IMR-90 (cell line): Measurements from ENCODE around the gene VWA8. TPM values are rescaled to one million over a fixed set of nuclear protein-coding genes. Genes with fewer than 3 reads are reported as not detected.
"Not testable (repeated sequence)": the region's sequence is repeated elsewhere in the genome, so short reads cannot be mapped to it uniquely, and the experiment has no call there.

ENCODE experiments used
- ATAC-seq: fragments of 200-7000 bp; cut with Tn5 transposase; 2 replicates; pipeline ENCODE4 v1.9.1; 2020; ENCODE audit warnings: low read depth, mild to moderate bottlenecking, moderate library complexity
- BruUV-seq: library from RNA; stranded (reverse); fragments of 400-500 nt; replicated peaks from 2 replicates; lab custom pipeline; 2021; lab: Mats Ljungman, UMichigan
- CTCF ChIA-PET: fragments of 300-600 bp; formaldehyde crosslinking; extraction: SDS; loops from one replicate; lab custom pipeline; 2021; ENCODE audit warnings: antibody characterized with exemption; lab: Yijun Ruan, JAX
- POLR2A ChIA-PET: fragments of 300-600 bp; sonication (Branson Sonifier 250); formaldehyde crosslinking; loops from one replicate; lab custom pipeline; 2022; ENCODE audit warnings: antibody characterized with exemption; ENCODE audit not compliant: unreplicated experiment; lab: Charles Lee
- DNase-seq: peaks from one replicate; pipeline ENCODE4 v3.0.0; 2013
- H2AFZ ChIP-seq: replicated peaks from 2 replicates; pipeline ENCODE3; 2013; ENCODE audit warnings: low read length, mild to moderate bottlenecking; ENCODE audit not compliant: poor library complexity
- H2AK5ac ChIP-seq: 2 replicates; pipeline ENCODE4 v1.6.1; 2013; ENCODE audit warnings: low read depth, low read length, inconsistent platforms
- H2AK9ac ChIP-seq: replicated peaks from 2 replicates; pipeline ENCODE3; 2013; ENCODE audit warnings: mild to moderate bottlenecking, low read depth, low read length, moderate library complexity; ENCODE audit not compliant: poor library complexity
- H2BK120ac ChIP-seq: 2 replicates; pipeline ENCODE4 v1.6.1; 2013; ENCODE audit warnings: low read depth, low read length, inconsistent platforms
- H2BK15ac ChIP-seq: 3 replicates; pipeline ENCODE4 v1.6.1; 2013; ENCODE audit warnings: low read depth, low read length, inconsistent platforms
- H2BK20ac ChIP-seq: 2 replicates; pipeline ENCODE4 v1.6.1; 2013; ENCODE audit warnings: low read depth, mild to moderate bottlenecking, inconsistent platforms, low read length, moderate library complexity
- H2BK5ac ChIP-seq: 2 replicates; pipeline ENCODE4 v1.6.1; 2013; ENCODE audit warnings: mild to moderate bottlenecking, low read depth, low read length, inconsistent platforms; ENCODE audit not compliant: poor library complexity, severe bottlenecking
- H3K14ac ChIP-seq: replicated peaks from 2 replicates; pipeline ENCODE4 v1.6.1; 2013; ENCODE audit warnings: low read depth, low read length, inconsistent platforms
- H3K18ac ChIP-seq: 2 replicates; pipeline ENCODE4 v1.6.1; 2013; ENCODE audit warnings: low read depth, low read length, control low read depth
- H3K23ac ChIP-seq: 2 replicates; pipeline ENCODE4 v1.6.1; 2013; ENCODE audit warnings: low read depth, low read length, inconsistent platforms
- H3K27ac ChIP-seq: 2 replicates; pipeline ENCODE4 v1.5.1; 2013; ENCODE audit warnings: mild to moderate bottlenecking, control low read depth, low read length; ENCODE audit not compliant: insufficient read depth
- H3K27me3 ChIP-seq: 2 replicates; pipeline ENCODE4 v1.6.1; 2013; ENCODE audit warnings: low read length; ENCODE audit not compliant: control insufficient read depth, insufficient read depth
- H3K36me3 ChIP-seq: 2 replicates; pipeline ENCODE4 v1.6.1; 2013; ENCODE audit warnings: low read length, mixed read lengths; ENCODE audit not compliant: control insufficient read depth, insufficient read depth
- H3K4ac ChIP-seq: 2 replicates; pipeline ENCODE4 v1.6.1; 2013; ENCODE audit warnings: low read depth, low read length, inconsistent platforms
- H3K4me1 ChIP-seq: 2 replicates; pipeline ENCODE4 v1.6.1; 2013; ENCODE audit warnings: low read length, mixed read lengths; ENCODE audit not compliant: control insufficient read depth, insufficient read depth
- H3K4me2 ChIP-seq: 2 replicates; pipeline ENCODE4 v1.6.1; 2013; ENCODE audit warnings: low read depth, mild to moderate bottlenecking, control low read depth, low read length, moderate library complexity
- H3K4me3 ChIP-seq: 2 replicates; pipeline ENCODE4 v1.5.1; 2013; ENCODE audit warnings: low read depth, mild to moderate bottlenecking, control low read depth, low read length, moderate library complexity; ENCODE audit not compliant: insufficient read depth
- H3K56ac ChIP-seq: 2 replicates; pipeline ENCODE4 v1.6.1; 2013; ENCODE audit warnings: low read length, inconsistent platforms; ENCODE audit not compliant: insufficient read depth; ENCODE audit errors: extremely low read depth
- H3K79me1 ChIP-seq, 2 experiments: 2 replicates each; pipeline ENCODE4 v1.6.1; 2013; ENCODE audit warnings: low read length in 2 of 2, inconsistent platforms in 1 of 2, low read depth in 1 of 2
- H3K9ac ChIP-seq: 2 replicates; pipeline ENCODE4 v1.6.1; 2013; ENCODE audit warnings: low read depth, low read length, control low read depth
- H3K9me1 ChIP-seq: 2 replicates; pipeline ENCODE4 v1.6.1; 2013; ENCODE audit warnings: low read length, inconsistent platforms; ENCODE audit not compliant: insufficient read depth
- H3K9me3 ChIP-seq: 2 replicates; pipeline ENCODE4 v1.6.1; 2013; ENCODE audit warnings: low read length; ENCODE audit not compliant: control insufficient read depth, insufficient read depth
- H4K20me1 ChIP-seq: 2 replicates; pipeline ENCODE4 v1.6.1; 2013; ENCODE audit warnings: low read length, inconsistent platforms; ENCODE audit not compliant: insufficient read depth
- H4K5ac ChIP-seq: 2 replicates; pipeline ENCODE4 v1.6.1; 2013; ENCODE audit warnings: mild to moderate bottlenecking, low read depth, low read length, control low read depth
- H4K8ac ChIP-seq, 2 experiments: 2 replicates each; pipeline ENCODE4 v1.6.1; 2013; ENCODE audit warnings: low read depth in 2 of 2, low read length in 2 of 2, control low read depth in 1 of 2, inconsistent platforms in 1 of 2
- H4K91ac ChIP-seq: 2 replicates; pipeline ENCODE4 v1.6.1; 2013; ENCODE audit warnings: low read depth, low read length, inconsistent platforms; ENCODE audit not compliant: insufficient read depth
- WGBS, 2 experiments: methylation state at CpG; one replicate each; pipeline versions ENCODE4 v1.1.5 to v1.1.7; 2013; ENCODE audit warnings: missing lambda C conversion rate in 2 of 2; ENCODE audit not compliant: insufficient read length in 1 of 2; ENCODE audit errors: extremely low coverage in 2 of 2; 5-methylcytosine and 5-hydroxymethylcytosine counted together
- dilution Hi-C: fragments of 300-500 bp; cut with HindIII; formaldehyde crosslinking; loops from one replicate; pipeline ENCODE4 v1.14.3; 2018; ENCODE audit warnings: low sequenced_read_pairs; ENCODE audit not compliant: unreplicated experiment
- in situ Hi-C: fragments of 300-500 bp; cut with MboI; formaldehyde crosslinking; loops from 3 replicates; pipeline ENCODE4 v1.14.3; 2019; ENCODE audit warnings: low sequenced_read_pairs, inconsistent platforms, mixed read lengths
- intact Hi-C: fragments of 100-400 bp; cut with micrococcal nuclease; formaldehyde crosslinking; loops from 2 replicates; pipeline ENCODE4 v1.10.0; 2022
- polyA plus RNA-seq, 3 experiments: library from polyadenylated mRNA; depleted of rRNA; stranded (reverse); fragments of >200 nt; gene quantifications; 2 replicates each; pipeline ENCODE4 v1.2.3, GENCODE V29; 2012; ENCODE audit warnings: low replicate concordance in 1 of 3
- total RNA-seq: library from RNA; depleted of rRNA; stranded (reverse); fragments of >200 nt; gene quantifications from 2 replicates; pipeline ENCODE4 v1.2.3, GENCODE V29; 2012

The VWA8 gene
- total and polyA plus RNA-seq, 2 of the 4 experiments (the other 2 are of a cell fraction), result 5.9 to 18.3 TPM

- H3K56ac ChIP-seq, in situ Hi-C loops, POLR2A ChIA-PET, H2AK9ac ChIP-seq, H3K23ac ChIP-seq, H3K36me3 ChIP-seq, DNase-seq, H4K20me1 ChIP-seq, H3K9me3 ChIP-seq, H3K4me2 ChIP-seq, H2BK15ac ChIP-seq, H3K4me3 ChIP-seq, H2AFZ ChIP-seq, dilution Hi-C loops, H3K27me3 ChIP-seq, H4K5ac ChIP-seq, intact Hi-C loops, H4K91ac ChIP-seq, ATAC-seq, BruUV-seq, CTCF ChIA-PET, H3K9ac ChIP-seq, H3K27ac ChIP-seq, H2AK5ac ChIP-seq, H3K4me1 ChIP-seq: not testable (repeated sequence)
- H3K79me1 ChIP-seq, result peaks cover 0 to 11% of the 10 kb centered on the region in 2 experiments; a peak in 1 of 4 replicates
- peak overlapping the region; percentile 72 for H3K14ac ChIP-seq
- peak overlapping the region; percentile 64; the same call in 1 of the 2 replicates for H2BK20ac ChIP-seq
- H3K18ac ChIP-seq, result peak overlapping the region; percentile 81; the same call in 1 of the 2 replicates
- H4K8ac ChIP-seq, result peak overlapping the region in 1 of 2 experiments; percentile 84; a peak in 2 of 4 replicates
- H2BK5ac ChIP-seq, result peak overlapping the region; percentile 74
- peak overlapping the region; percentile 86; the same call in 1 of the 2 replicates for H3K4ac ChIP-seq
- H3K9me1 ChIP-seq, result peaks cover 13% of the 10 kb centered on the region
- WGBS, 2 experiments, result no CpG with 5 or more reads among the region's 3 CpGs
- peak overlapping the region; percentile 73 for H2BK120ac ChIP-seq
Measured at GRCh38 chr13:41803445-41803735, 157.5 kb downstream of the VWA8 start.
